Stimulated activated CD4-positive, alpha-beta T cell treated with anti-CD3 and anti-CD28 coated beads, Interleukin-12 subunit alpha, Interleukin-12 subunit beta, amount 100 ng/mL, for 48 hours (primary cell): ENCODE results near the gene ADORA2A.

Source experiments
- DNase-seq, 3 donors: peaks; one replicate each; pipeline ENCODE4 v3.0.0-alpha.2; 2020; ENCODE audit warnings: low read depth in 2 of 3, low spot score in 1 of 3

Gene ADORA2A

DNA sequence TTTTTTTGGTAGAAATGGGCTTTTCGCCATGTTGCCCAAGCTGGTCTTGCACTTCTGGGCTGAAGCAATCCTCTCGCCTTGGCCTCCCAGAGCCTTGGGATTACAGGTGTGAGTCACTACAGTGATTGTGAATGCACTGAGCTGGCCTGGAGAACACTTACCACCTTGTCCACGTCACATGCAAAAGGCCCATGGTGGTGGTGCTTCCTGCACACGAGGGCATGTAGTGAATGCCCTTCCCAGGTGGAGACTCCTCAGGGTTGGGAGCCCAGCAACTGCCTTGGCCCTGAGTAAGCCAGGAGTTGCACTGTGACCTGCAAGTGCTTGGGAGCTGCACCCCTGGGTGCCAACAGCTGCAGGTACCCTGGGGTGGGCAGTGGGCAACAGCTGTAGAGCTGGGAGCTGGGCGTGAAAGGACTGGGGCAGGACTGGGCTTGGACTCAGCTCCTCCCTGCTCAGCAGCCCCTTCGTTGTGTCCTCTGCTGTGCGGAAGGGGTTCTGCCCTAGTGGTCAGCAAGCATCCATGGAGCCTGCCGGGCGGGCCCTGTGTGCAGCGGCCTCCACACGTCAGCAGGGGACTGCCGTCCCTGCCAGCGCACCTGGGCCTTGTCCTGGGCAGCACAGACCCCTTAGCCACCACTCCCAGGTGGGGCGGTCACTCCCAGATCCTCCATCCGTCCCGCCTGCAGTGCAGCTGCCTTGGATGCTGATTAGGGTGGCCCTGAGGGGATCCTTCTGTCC, 9.3 kb upstream of the ADORA2A start:
- DNase-seq, result no peak

DNA sequence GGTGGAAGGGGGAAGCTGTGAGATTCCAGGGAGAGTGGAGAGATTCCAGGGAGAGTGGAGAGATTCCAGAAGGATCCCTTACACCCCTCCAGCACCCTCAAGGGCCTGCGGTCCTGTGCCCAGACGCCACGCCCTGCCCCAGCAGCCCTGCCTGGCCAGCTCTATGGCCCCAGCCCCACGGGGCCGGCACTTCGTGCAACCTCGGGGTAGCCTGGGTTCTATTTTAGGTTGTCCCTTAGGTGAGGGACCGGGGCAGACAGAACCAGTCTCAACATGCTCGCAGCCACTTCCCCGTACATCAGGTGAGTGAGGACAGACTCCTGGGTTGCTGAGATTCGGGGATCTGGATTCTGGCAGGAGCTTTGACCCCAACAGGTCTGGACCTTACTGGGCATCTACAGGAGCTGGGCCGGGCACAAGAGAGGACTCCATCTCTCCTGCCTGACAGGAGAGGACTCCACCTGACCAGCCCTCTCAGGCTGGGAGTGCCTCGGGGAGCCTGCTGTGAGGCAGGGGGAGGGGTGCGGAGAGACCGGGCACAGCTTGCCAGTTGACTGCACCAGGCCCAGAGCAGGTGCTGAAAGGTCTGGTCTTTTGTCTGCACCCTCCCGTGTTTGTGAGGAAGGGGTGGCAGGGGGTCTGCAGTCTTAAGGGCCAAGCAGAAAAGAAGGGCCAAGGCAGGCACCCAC, 8.5 kb upstream of the ADORA2A start:
- no peak for DNase-seq

DNA sequence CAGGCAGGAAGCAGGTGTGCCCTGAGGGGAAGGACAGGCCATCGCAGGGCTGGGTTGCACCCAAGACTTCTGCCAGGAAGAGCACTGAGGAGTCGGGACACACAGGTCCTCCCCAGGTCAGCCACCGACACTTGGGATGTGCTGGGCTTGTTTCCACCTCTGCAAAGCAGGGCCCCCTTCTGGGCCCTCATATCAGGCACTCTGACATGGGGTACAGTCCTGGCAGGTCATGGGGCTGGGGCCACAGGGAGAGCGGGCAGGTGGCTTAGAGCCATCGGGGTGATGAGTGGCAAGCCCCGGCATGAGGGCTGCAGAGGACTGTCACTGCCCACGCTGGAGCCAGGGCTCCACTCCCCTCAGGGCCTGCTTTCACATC, 7.9 kb upstream of the ADORA2A start:
- DNase-seq, result no peak

DNA sequence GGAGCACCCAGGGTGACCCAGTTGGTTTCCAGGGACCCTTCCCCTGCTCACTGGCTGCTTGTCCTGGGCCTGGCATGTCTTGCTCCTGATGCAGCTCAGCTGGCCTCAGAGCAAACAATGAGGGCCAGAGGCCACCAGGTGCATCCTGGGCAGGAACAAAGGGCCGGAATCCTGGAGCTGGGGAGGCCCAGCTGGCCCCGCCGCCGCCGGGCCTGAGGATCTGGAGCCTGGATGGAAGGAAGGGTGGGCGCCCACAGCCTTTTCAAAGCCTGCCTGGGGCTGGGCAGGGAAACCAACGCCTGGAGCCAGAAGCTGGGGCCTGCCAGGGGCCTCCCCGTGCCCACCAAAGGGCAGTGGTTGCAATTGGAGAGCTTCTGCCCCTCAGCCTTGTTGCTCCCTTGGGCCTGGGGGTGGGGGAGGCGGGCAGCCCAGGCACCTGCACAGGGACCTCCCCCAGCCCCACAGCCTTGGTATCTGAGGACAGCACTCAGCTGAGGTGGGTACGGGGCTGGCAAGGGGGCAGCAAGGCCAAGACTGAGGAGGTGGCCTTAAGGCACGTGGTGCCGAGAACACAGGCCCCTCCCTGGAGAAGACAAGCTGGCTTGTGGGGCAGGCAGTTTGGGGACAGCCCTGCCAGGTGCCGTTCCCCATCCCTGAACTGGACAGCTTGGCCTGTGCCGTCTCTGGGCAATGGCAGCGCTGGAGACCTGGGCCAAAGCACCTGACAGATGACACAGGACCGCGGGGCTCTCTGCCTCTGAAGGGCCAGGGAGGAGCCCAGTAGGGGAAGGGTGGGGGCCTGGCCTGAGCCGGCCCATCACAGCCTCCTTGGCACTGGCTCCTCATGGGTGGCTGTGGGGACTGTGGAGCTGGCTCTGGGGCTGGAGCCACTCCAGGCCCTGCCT, 7.1 kb upstream of the ADORA2A start:
- no peak for DNase-seq

DNA sequence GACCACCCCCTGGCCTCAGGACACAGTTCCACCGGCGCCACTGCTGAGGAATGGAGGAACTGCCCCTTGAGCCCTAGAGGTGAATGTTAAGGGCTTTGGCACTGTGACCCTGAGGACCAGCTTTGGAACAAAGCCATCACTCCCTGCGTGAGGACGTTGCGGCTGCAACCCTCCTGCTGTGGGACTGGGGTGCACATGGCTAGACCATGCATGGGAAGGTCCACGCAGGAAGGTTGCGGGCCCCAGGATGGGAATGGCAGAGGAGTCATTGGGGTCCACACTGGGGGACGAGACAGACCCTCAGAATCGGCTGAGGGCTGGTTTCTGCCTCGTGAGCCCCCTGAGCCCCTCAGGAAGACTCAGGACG, 6.4 kb upstream of the ADORA2A start:
- DNase-seq, result no peak

DNA sequence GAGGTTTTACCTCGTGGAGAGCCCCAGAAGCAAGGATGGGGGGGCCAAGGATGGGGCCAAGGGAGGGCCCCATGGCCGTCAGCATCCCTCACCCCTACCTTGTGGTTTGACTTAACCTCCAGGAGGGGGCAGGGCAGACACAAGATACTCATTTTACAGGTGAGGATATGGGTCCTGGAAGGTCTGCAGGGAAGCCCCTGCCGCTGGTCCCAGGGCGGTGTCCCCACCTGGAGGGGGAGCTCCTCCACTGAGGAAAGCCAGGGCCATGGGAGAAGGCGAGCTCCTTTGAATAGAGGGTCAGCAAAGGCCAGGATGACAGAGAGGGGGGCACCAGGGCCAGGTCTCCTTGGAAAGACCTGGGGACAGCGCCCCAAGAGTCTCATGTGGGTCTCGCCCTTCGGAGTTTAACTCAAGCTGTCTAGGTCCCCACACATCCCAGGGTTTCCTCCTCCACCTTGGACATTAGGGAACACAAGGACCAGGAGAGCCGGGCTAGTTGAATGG, 5.9 kb upstream of the ADORA2A start:
- DNase-seq, result no peak

DNA sequence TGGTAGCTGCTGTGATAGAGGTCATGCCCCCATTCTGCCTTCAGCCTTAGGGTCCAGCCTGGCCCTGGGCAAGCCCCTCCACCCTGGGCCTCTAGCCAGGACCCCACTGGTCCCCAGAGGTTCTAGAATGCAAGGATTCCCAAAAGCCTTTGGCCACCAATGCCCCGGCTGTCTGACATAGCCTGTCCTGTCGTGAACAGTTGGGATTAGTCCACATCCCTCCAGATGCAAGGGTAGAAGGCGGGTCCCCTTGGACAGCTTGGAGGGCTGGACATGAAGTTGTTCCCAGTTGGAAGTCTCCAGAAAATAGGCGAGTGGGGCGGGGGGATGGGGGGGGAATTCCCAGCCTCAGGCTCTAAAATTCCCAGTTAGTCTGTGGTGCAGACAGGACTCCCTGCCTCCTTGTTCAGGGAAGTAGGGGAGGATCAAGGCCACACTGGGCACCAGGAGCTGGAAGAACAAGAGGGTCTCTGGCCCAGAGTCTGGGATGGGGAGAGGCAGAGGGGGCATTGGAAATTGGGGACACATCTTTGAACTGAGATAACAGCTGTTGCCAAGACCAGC, 5.2 kb upstream of the ADORA2A start:
- no peak for DNase-seq

DNA sequence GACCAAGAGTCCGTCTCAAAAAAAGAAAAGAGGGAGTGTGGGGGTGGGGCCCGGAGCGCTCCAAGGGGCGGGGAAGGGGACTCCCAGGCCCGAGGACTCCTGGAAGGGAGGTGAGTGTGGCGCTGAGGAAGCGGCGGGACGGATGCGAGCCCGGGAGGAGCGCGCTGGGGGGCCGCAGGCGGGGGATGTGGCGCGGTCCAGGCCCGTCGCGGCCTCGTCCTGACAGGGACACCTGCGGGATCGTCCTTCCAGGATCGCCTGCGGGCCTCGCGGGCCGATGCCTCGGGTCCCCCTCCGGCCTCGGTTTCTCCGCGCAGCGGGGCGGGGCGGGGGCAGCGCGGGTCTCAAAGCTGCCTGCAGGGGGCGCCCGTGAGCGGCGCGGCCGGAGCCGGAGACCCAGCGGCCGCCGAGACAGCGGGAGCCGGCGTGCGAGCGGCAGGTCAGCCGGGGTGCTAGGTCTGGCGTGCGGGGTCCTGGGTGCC, 3.8 kb upstream of the ADORA2A start:
- peak in 2 of 3 donors; percentile 49 to 60 for DNase-seq

DNA sequence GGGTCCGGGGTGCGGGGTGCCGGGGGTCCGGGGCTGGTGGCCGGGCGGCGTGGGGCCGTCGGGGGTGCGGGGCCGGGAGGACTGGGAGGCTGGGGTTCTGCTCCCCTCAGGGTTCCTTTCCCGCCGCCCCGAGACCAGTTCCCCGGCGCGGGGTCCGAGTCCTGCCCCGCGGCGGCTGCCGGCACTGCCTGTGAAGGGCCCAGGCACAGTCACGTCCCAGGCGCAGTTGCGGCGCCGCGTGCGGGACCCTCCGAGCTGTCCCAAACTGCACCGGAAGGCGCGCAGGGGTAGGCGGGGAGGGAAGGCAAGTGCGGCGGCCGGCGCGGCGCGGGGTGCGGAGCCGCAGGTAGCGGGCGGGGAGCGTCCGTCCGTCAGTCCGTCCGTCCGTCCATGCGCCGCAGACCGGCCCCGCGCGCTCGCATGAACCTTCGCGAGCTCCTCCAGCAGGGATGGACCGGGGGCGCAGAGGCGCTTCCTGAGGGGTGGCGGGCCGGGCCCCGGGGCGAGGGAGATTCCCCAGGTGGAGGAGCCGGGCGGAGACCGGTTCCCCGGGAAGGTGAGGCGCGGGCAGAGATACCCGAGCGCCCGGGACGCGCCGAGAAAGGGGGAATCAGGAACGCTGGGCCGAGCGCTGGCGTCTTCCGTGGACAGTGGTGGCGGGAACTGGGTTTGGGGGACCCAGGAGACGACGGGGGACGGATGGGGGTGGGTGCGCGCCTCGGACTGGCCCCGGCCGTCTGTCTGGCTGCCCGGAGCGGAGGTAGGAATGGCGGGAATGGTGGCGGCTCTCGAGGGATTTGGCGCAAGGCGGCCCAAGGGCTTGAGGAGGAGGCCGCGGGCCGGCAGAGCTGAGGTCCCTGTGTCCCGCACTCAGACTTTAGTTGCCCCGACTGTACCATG, 3.1 kb upstream of the ADORA2A start:
- DNase-seq, result peak in 1 of 3 donors; percentile 40

DNA sequence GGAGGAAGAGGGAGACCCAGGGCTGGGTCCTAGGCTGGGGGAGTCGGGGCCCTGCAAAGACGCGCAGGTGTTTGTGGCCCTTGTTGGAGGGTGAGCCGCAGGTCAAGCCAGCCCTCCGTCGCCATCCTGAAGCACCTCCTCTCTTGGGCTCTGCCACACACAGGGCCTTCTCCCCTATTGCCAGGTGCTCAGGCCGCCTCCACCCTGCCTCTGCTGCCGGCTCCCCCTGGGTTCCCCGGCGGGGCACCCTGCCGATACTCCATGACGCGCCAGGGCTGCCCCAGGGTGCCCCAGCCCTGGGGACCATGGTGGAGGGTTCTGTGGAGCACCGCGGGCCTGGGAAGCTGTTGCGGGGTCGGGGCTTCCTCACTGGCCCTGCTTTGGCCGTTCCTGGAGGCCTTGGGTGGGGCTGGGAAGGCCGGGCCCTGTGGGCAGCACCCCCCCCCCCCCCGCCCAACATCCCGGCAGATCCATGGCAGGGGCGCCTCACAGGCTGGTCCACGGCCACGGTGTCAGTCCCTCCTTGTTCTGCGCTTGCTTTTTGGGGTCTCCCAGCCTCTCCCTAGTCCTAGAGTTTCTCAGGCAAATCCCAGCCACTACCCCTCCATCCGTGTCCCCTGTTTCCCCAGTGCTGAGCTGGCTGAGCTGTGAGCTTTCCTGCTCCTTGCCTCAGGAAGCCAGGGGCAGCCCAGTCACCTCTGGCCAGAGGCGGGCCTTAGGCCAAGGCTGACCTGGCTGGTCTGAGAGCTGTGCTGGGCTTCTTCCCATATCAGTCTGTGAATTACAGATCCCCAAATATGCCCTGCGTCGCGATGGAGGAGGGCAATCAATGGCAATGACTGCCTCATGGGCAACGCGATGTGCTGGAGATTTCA, 2.3 kb upstream of the ADORA2A start:
- no peak for DNase-seq

DNA sequence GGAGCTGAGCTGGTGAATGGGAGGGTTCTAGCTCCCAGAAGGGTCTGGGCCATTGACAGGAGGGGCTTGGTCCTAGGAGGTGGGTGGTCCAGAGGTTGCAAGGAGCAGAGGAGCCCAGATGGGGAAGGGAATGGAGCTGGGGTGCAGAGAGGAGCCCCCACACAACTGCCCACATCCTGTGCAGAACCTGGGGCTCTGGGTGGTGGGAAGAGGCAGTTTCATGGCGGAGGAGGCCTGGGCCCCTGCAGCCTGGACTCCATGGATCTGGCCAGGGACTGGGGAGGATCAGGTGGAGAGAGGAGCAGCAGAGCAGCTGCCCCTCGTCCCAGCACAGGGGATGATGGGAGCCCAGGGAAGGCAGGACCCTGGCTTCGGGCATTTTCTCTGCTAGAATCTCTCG, 963 bp upstream of the ADORA2A start:
- DNase-seq, result no peak

DNA sequence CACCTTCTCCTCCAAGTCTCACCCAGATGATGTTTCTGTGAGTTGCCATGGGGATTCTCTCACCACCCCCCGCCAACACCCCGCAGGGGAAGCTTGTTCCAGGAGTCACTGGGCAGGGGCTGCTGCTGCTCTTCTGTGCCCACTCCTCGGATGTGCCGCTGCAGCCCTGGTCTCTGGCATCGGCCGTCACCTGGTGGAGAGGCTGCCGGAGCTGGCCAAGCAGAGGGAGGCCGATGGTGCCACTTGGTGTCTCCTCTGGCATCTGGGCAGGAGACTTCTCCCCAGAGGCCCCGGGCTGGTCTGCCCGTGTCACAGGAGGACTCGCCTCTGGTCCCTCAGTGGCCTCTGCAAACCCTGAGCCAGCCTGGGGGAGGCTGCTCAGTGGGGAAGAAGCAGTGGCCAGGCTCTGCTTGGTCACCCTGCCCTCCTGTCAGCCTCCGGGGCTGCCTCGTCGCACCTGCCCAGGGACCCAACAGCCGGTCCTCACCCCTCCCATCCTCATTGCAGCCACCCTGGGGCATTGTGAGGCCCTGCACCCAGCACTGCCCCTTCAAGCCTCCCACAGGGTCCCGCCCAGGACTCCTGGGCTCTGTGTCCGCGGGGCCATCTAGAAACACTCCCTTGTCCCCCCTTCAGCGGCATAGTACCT, 424 bp upstream of the ADORA2A start:
- no peak for DNase-seq

DNA sequence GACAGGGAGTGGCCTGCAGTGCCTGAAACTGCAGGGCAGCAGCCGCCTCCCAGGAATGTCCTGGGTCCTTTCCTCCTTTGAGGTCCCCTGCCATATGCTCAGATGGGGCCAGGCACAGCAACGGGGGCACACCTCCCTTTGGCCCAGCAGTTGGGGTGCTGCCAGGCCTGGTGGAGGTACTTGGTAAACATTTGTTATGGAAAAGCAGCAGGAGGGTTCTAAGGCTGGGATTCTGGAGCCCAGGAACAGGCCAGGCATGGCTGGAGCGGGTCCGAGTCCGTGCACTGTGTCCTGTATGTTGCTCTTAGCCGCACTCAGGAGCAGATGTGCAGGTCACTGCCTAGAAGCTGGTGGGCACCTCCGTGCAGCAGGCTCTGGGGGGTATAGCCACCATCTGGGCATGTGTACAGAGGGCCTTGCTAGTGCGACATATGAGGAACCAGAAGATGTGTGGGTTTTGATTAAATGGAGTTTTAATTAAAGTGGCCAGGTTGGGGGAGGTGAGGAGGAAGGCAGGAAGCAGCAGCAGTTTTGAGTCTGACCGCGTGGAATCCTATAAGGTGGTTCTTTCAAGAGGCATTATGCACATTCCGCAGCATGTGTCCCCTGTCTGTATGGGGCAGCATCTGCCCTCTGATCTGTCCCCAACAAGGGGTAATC, 1.5 kb downstream of the ADORA2A start:
- no peak for DNase-seq

DNA sequence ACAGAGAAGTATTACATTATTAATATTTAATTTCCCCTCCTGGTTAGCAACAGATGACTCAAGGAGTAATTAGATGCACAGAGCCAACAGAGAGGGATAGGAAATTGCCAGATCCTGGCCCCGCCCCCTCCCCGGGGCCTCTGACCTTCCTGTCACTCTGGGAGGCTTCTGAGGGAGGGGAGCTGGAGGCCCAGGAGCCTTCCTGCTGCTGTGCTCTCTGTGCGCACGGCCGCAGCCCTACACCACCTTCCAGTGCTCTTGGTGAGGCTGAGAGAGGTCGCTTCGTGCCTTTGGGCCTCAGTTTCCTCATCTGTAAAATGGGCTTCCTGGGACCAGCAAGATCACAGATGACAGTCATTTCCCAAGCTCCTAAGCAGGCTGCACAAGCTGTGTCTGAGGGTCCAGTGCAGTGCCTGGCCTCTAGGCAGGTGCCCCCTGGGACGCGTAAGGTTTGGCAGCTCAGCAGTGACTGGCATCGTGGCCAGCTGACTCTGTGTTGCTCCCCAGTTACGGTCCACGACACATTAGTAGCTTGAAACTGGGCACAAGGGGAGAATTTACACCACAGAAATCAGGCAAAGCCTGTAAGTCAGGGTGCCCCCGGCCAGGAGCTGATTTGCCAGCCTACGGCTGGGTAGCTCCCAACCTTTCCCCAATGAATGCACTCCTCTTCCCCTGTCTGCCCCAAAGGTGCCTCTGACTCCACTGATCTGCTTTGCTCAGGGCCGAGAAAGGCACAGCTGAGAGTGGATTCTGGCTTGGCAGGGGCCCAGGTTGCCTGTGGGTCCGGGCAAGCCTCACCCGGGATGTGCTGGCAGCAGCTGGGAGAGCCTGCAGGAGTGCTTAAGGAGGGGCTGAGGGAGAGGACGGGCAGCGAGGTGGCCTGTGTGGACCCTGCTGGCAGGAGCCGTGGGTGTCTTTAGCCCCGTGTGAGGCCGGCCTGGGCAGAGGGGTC, 2.3 kb downstream of the ADORA2A start:
- peak; percentile 66 to 70 (median 67) for DNase-seq

DNA sequence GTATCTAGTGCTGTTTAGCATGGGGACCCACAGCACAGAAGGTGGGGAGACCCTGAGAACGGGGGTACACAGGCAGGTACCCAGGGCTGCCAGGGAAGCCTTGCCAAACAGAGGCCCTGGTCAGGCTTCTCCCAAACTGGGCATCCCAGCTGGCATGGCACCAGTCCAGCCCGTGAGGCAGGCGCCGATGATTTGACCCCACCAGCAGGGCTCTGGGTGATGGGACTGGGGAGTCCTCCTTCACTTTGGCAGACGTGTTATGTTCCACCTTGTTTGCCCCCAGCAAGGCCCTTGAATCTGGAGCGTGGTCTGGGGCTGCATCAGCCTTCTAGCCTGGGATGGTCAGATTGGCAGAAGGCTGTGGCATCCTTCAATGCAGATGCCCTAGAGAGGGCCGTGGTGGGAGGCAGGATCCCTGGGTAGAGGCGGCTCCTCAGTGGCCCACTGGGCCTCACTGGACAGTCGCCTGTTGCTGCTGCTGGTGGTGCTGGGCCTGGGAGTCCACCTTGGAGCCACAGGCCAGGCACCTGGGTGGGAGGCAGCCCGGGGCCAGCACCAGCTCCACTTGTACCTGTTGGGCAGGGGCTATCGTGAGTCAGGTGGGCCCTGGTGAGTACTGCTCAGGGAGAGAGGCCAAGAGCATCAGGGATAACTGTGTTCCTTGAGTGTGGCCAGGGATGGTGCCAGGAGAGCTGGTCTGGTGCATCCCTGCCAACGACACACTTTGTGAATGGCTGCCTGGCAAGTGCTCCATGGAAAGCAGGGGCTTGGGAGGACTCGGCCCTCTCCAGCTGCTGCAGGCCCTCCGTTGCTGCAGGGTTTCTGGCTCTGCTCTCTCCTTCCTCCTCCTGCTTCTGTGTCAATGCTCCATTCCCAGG, 3.3 kb downstream of the ADORA2A start:
- DNase-seq, result no peak
